IMR-90 (cell line): ENCODE data around the gene AK2. TPM values are rescaled to one million over a fixed set of nuclear protein-coding genes. Genes with fewer than 3 reads are reported as not detected.

Source experiments
- FOS ChIP-seq: fragments of 150-350 bp; IDR thresholded peaks from 2 replicates; pipeline ENCODE4 v1.6.1; 2016; ENCODE audit warnings: low read depth, low read length
- NFE2L2 ChIP-seq: fragments of 150-350 bp; IDR thresholded peaks from 2 replicates; pipeline ENCODE4 v1.6.1; 2016; ENCODE audit warnings: low read depth, mild to moderate bottlenecking, low read length
- RAD21 ChIP-seq: IDR thresholded peaks from 2 replicates; pipeline ENCODE4 v1.6.1; 2012; ENCODE audit warnings: low read length, improper control_type of control experiment
- polyA plus RNA-seq, 3 experiments: library from polyadenylated mRNA; depleted of rRNA; stranded (reverse); fragments of >200 nt; gene quantifications; 2 replicates each; pipeline ENCODE4 v1.2.3, GENCODE V29; 2012; ENCODE audit warnings: low replicate concordance in 1 of 3
- total RNA-seq: library from RNA; depleted of rRNA; stranded (reverse); fragments of >200 nt; gene quantifications from 2 replicates; pipeline ENCODE4 v1.2.3, GENCODE V29; 2012
- TF ChIP-seq, protein P1 (sequence below): fragments of 150-350 bp; IDR thresholded peaks from 2 replicates; pipeline ENCODE4 v1.6.1; 2017; ENCODE audit warnings: mild to moderate bottlenecking, antibody characterized with exemption, low read length, low read depth

Gene AK2
- total and polyA plus RNA-seq, 2 of the 4 experiments (the other 2 are of a cell fraction) = 118 to 203 TPM

DNA sequence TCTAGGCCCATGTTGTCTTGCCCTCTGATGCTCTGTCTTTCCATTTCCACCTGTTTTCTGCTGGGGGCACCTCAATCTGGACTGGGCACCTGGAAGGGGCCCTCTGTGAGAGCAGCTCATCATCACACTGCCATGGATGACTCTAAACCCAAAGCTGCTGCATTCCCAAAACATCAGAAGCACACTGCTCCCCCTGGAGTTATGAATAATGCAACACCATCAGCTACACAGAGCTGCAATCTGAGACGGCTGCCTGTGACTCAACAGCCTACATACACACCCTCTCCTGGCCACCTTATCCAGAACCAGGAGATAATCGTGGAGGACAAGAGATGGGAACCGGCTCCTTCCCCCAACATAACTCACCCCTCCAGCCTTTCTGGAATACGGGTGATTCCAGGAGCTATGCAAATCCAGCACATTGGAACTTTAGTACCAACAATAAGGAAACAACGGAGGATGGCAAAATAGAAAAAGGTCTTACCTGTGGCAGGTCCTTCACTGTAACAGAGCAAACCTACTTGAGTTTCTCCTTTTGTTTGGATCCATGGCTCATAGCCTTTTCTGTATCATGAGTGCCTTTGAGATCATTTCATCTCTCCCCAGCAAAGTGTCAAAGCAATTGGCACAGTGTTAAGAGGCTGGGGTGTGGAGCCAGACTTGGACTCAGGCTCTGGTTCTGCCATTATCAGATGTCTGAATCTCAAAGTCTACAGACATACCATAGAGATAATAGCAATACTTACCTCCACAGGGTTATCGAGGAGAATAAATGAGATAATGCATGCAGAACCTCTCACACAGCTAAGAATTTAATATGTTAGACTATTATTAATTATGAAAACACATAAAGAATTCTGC lies 29.3 kb downstream of the AK2 start (continued):
- TF ChIP-seq, protein P1, sequence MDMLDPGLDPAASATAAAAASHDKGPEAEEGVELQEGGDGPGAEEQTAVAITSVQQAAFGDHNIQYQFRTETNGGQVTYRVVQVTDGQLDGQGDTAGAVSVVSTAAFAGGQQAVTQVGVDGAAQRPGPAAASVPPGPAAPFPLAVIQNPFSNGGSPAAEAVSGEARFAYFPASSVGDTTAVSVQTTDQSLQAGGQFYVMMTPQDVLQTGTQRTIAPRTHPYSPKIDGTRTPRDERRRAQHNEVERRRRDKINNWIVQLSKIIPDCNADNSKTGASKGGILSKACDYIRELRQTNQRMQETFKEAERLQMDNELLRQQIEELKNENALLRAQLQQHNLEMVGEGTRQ = 0 out of 2 replicates have a peak, but pooled peaks have one; percentile 8
- TF ChIP-seq NFE2L2 = no peak
- peak; percentile 92 for TF ChIP-seq RAD21
- peak; percentile 52 for TF ChIP-seq FOS
